ENCODE data around the gene CDK5RAP1.
A peak's percentile ranks its signal among the peaks of the same experiment; 100 is the strongest.
"Not testable (repeated sequence)": the region's sequence is repeated elsewhere in the genome, so short reads cannot be mapped to it uniquely, and the experiment has no call there.

The CDK5RAP1 gene

GRCh38 chr20:33401184-33401920 is at the start of gene CDK5RAP1:
Gene CDK5RAP1 (minus strand): TSS chr20:33401519. CDS start chr20:33397064, 4,455 bp downstream.
- DNase-seq (ENCODE audit: low spot score) = peak; percentile 80

GRCh38 chr20:33450867-33451266 is 49.5 kb upstream of the CDK5RAP1 start:
- DNase-seq (ENCODE audit: low spot score) = no peak

GRCh38 chr20:33445881-33446625 is 44.7 kb upstream of the CDK5RAP1 start:
- DNase-seq (ENCODE audit: low spot score) = no peak

GRCh38 chr20:33444797-33445560 is 43.7 kb upstream of the CDK5RAP1 start:
- no peak for DNase-seq (ENCODE audit: low spot score)

- peak; percentile 97 for DNase-seq (ENCODE audit: low spot score)
Observed at GRCh38 chr20:33443512-33444239, 42.4 kb upstream of the CDK5RAP1 start, which contains the start of gene SNTA1. Gene SNTA1 (minus strand): TSS chr20:33443763. CDS start chr20:33443620, 143 bp downstream.

GRCh38 chr20:33443006-33443511 is 41.7 kb upstream of the CDK5RAP1 start:
- DNase-seq (ENCODE audit: low spot score) = peak; percentile 50

- no peak for DNase-seq (ENCODE audit: low spot score)
Observed at GRCh38 chr20:33442136-33443005, 41.1 kb upstream of the CDK5RAP1 start.

- no peak for DNase-seq (ENCODE audit: low spot score)
Observed at GRCh38 chr20:33441142-33441955, 40.0 kb upstream of the CDK5RAP1 start.

GRCh38 chr20:33440562-33440961 is 39.2 kb upstream of the CDK5RAP1 start:
- not testable (repeated sequence) for DNase-seq (ENCODE audit: low spot score)

GRCh38 chr20:33438481-33438880 is 37.2 kb upstream of the CDK5RAP1 start:
- DNase-seq (ENCODE audit: low spot score) = no peak

- DNase-seq (ENCODE audit: low spot score) = no peak
Observed at GRCh38 chr20:33437141-33437911, 36.0 kb upstream of the CDK5RAP1 start.

GRCh38 chr20:33434434-33434833 is 33.1 kb upstream of the CDK5RAP1 start:
- DNase-seq (ENCODE audit: low spot score) = no peak

- no peak for DNase-seq (ENCODE audit: low spot score)
Observed at GRCh38 chr20:33433465-33434234, 32.3 kb upstream of the CDK5RAP1 start.

- DNase-seq (ENCODE audit: low spot score) = no peak
Observed at GRCh38 chr20:33431797-33432381, 30.6 kb upstream of the CDK5RAP1 start.

- DNase-seq (ENCODE audit: low spot score) = not testable (repeated sequence)
Observed at GRCh38 chr20:33423875-33424274, 22.6 kb upstream of the CDK5RAP1 start.

- no peak for DNase-seq (ENCODE audit: low spot score)
Observed at GRCh38 chr20:33423141-33423834, 22.0 kb upstream of the CDK5RAP1 start.

Measured in germinal center (tissue), 1 donor.